ENCODE results near the gene PRPF38B.

The PRPF38B gene

GRCh38 chr1:108728327-108728923, 36.3 kb downstream of the PRPF38B start:
- Histone ChIP-seq H3K27me3 (ENCODE audit: low read length) (no peaks in the 10 kb centered on the region), H3F3A (ENCODE audit: insufficient read depth) (no peaks in the 10 kb centered on the region), H3K79me2 (ENCODE audit: insufficient read depth, low read length) (no peaks in the 10 kb centered on the region), H3K4me3 (ENCODE audit: insufficient read depth, low read length, poor library complexity, severe bottlenecking) (no peak overlapping the region), H3K4me2 (ENCODE audit: low read depth, low read length, poor library complexity, severe bottlenecking) (no peak overlapping the region), H3K9ac (ENCODE audit: low read length) (no peak overlapping the region), H3K27ac (ENCODE audit: low read depth, low read length) (no peak overlapping the region), H4K20me1 (ENCODE audit: low read depth, low read length) (no peaks in the 10 kb centered on the region), H2AFZ (ENCODE audit: low read depth, low read length, severe bottlenecking) (no peak overlapping the region), H3K9me2 (replicated peaks; ENCODE audit: insufficient read depth, low read length) (no peaks in the 10 kb centered on the region), H3K9me3 (ENCODE audit: insufficient read depth, low read length) (no peaks in the 10 kb centered on the region), H3K36me3 (ENCODE audit: low read length) (no peaks in the 10 kb centered on the region)
- no peak for TF ChIP-seq EZH2phosphoT487 (conservative IDR thresholded peaks at IDR 0.05; ENCODE audit: low read length)
- no peak for TF ChIP-seq CTCF (IDR thresholded peaks at IDR 0.05; ENCODE audit: insufficient read depth, low read length, poor library complexity, severe bottlenecking)

GRCh38 chr1:108729481-108729880, 37.4 kb downstream of the PRPF38B start:
- Histone ChIP-seq H3K9me2 (replicated peaks; ENCODE audit: insufficient read depth, low read length) (no peaks in the 10 kb centered on the region), H3K9ac (ENCODE audit: low read length) (no peak overlapping the region), H3K79me2 (ENCODE audit: insufficient read depth, low read length) (no peaks in the 10 kb centered on the region), H3K27me3 (ENCODE audit: low read length) (no peaks in the 10 kb centered on the region), H3K9me3 (ENCODE audit: insufficient read depth, low read length) (no peaks in the 10 kb centered on the region), H3K4me3 (ENCODE audit: insufficient read depth, low read length, poor library complexity, severe bottlenecking) (no peak overlapping the region), H3K36me3 (ENCODE audit: low read length) (no peaks in the 10 kb centered on the region), H3K4me2 (ENCODE audit: low read depth, low read length, poor library complexity, severe bottlenecking) (no peak overlapping the region), H3K27ac (ENCODE audit: low read depth, low read length) (no peak overlapping the region), H3F3A (ENCODE audit: insufficient read depth) (no peaks in the 10 kb centered on the region), H4K20me1 (ENCODE audit: low read depth, low read length) (no peaks in the 10 kb centered on the region), H2AFZ (ENCODE audit: low read depth, low read length, severe bottlenecking) (no peak overlapping the region)
- TF ChIP-seq CTCF (IDR thresholded peaks at IDR 0.05; ENCODE audit: insufficient read depth, low read length, poor library complexity, severe bottlenecking), result no peak
- TF ChIP-seq EZH2phosphoT487 (conservative IDR thresholded peaks at IDR 0.05; ENCODE audit: low read length), result no peak

GRCh38 chr1:108732398-108732797, 40.3 kb downstream of the PRPF38B start:
- TF ChIP-seq EZH2phosphoT487 (conservative IDR thresholded peaks at IDR 0.05; ENCODE audit: low read length) (no peak), CTCF (IDR thresholded peaks at IDR 0.05; ENCODE audit: insufficient read depth, low read length, poor library complexity, severe bottlenecking) (no peak)
- H3K4me3 ChIP-seq (ENCODE audit: insufficient read depth, low read length, poor library complexity, severe bottlenecking), result no peak overlapping the region
- H3K9me2 ChIP-seq (replicated peaks; ENCODE audit: insufficient read depth, low read length), result no peaks in the 10 kb centered on the region
- no peaks in the 10 kb centered on the region for H3K9me3 ChIP-seq (ENCODE audit: insufficient read depth, low read length)
- H3K27me3 ChIP-seq (ENCODE audit: low read length), result no peaks in the 10 kb centered on the region
- no peaks in the 10 kb centered on the region for H3F3A ChIP-seq (ENCODE audit: insufficient read depth)
- H3K27ac ChIP-seq (ENCODE audit: low read depth, low read length), result no peak overlapping the region
- no peaks in the 10 kb centered on the region for H4K20me1 ChIP-seq (ENCODE audit: low read depth, low read length)
- no peak overlapping the region for H3K9ac ChIP-seq (ENCODE audit: low read length)
- H2AFZ ChIP-seq (ENCODE audit: low read depth, low read length, severe bottlenecking), result no peak overlapping the region
- H3K79me2 ChIP-seq (ENCODE audit: insufficient read depth, low read length), result no peaks in the 10 kb centered on the region
- no peaks in the 10 kb centered on the region for H3K36me3 ChIP-seq (ENCODE audit: low read length)
- no peak overlapping the region for H3K4me2 ChIP-seq (ENCODE audit: low read depth, low read length, poor library complexity, severe bottlenecking)

Measured in SU-DHL-6 (cell line).